GM18508 (cell line): Measurements from ENCODE around the gene CPVL.

Experiments used
- ATAC-seq: cut with Tn5 transposase; IDR thresholded peaks from one replicate; pipeline ENCODE4 v1.9.1; 2021; ENCODE audit warnings: moderate number of reproducible peaks; ENCODE audit not compliant: insufficient read depth, unreplicated experiment

Gene CPVL

GRCh38 chr7:29019387-29019786, 127.0 kb downstream of the CPVL start:
- no peak for ATAC-seq

GRCh38 chr7:29017713-29018112, 128.6 kb downstream of the CPVL start:
- ATAC-seq, result no peak

- ATAC-seq, result no peak
Measured at GRCh38 chr7:29014725-29015124, 131.6 kb downstream of the CPVL start.

- no peak for ATAC-seq
Measured at GRCh38 chr7:29013931-29014330, 132.4 kb downstream of the CPVL start.

- ATAC-seq, result no peak
Measured at GRCh38 chr7:29013082-29013695, 133.1 kb downstream of the CPVL start.

DNA sequence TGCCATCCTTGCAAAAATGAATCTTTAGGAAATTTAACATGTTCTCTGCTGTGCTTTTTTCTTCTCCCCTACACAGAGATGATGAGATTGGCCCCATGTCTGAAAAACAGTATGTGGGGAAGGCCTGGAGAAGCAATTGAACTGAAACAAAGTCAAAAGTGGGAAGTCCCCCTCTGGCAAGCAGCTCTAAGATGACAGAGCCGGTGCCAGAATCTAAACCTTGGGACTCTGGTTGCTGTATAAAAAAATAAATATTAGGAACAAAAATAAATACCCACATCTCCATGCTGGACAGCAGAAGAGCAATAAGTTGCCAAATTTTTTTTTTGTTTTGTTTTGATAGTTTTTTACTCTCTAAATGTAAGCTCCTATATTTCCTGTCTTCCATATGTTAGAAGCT, 136.4 kb downstream of the CPVL start:
- no peak for ATAC-seq

GRCh38 chr7:29008590-29008989, 137.7 kb downstream of the CPVL start:
- no peak for ATAC-seq

GRCh38 chr7:29007127-29007526, 139.2 kb downstream of the CPVL start:
- no peak for ATAC-seq

- ATAC-seq, result no peak
Measured at GRCh38 chr7:29005829-29006228, 140.5 kb downstream of the CPVL start.

- ATAC-seq, result no peak
Measured at GRCh38 chr7:29005406-29005805, 140.9 kb downstream of the CPVL start.

GRCh38 chr7:29003703-29004102, 142.6 kb downstream of the CPVL start:
- no peak for ATAC-seq

DNA sequence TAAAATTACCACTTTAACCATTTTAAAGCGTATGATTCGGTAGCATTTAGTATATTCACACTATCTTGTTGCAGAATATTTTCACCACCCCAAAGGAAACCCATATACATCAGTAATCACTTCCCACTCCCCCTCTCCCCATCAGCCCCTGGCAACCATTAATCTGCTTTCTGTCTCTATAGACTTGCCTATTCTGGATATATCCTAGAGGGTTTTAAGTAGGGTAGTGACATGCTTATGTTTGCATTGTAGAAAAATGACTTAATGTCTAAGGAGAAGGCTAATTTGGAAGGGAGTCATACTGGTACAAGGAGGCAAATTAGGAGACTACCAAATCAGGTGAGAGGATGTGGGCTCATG, 145.6 kb downstream of the CPVL start:
- no peak for ATAC-seq

- ATAC-seq, result no peak
Measured at GRCh38 chr7:28999895-29000716, 146.2 kb downstream of the CPVL start.

DNA sequence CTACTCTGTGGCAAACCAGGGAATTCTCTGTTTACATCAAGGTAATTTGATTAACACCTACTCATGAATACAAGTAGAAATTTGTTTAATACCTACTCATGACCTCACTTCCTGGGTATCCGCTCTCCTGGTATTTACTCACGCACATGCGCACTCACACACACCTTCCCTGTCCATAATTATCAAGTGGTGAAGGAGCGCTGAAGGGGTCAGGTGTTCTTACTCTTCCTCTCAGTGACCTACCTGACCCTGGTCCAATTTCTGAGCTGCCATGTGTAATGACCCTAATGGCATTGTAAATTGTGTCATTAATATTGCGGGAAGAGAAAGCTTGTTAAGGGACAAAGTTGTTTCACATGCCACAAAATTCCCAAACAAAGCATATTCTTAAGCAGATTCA, 146.9 kb downstream of the CPVL start:
- no peak for ATAC-seq

DNA sequence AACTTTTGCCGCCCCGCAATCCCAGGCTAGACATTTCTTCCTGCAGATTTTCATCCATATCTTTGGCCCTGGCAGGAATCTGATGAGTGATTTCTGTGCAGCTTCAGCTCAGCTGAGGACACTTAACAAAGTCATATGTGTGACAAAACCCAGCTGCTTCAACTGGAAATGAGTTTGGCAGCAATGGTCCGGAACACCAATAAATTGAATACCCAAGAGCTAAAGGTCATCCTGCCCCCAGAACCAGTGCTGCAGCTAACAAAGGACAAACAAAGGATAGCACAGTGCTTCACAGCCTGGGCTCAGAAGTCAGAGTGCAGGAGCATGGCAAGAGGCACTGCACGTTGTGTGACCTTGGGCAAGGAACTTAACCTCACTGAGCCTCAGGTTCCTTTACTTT, 148.2 kb downstream of the CPVL start:
- no peak for ATAC-seq

DNA sequence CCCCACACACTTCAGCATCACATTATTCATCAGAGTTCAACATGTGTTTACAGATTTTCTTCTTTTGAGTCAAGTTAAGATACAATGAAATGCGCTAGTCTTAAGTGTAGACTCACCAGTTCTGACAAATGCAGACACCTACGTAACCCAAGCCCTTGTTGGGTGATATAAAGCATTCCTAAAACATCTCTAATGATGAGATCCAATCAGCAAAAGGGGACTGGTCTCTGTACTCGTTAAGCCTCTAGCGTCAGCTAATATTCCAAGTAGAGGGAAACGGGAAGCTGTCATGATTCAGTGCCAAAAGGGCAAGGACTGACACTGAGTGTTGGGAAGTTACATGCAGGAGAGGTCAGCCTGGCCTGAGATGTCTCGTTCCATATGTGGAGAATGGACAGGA, 149.5 kb downstream of the CPVL start:
- ATAC-seq, result no peak

DNA sequence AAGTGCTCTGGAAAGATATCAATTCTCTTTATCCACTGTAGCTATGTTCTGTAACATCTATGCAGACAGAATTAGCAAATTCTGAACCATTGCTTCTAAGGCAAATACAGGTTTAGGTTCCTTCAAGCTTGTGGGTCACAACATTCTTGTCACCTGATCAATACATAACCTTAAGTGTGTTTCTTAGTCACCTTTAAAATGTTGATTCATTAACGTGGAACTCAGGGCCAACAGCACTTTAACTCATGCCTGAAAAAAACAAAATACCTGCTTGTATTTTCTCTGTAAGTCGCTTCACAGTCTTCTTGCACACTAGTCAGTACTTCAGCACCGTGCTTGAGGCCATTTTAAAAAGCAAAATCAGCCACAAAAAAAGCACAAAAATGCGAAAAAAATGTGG, 153.0 kb downstream of the CPVL start:
- ATAC-seq, result no peak

- no peak for ATAC-seq
Measured at GRCh38 chr7:28992798-28993197, 153.5 kb downstream of the CPVL start.

DNA sequence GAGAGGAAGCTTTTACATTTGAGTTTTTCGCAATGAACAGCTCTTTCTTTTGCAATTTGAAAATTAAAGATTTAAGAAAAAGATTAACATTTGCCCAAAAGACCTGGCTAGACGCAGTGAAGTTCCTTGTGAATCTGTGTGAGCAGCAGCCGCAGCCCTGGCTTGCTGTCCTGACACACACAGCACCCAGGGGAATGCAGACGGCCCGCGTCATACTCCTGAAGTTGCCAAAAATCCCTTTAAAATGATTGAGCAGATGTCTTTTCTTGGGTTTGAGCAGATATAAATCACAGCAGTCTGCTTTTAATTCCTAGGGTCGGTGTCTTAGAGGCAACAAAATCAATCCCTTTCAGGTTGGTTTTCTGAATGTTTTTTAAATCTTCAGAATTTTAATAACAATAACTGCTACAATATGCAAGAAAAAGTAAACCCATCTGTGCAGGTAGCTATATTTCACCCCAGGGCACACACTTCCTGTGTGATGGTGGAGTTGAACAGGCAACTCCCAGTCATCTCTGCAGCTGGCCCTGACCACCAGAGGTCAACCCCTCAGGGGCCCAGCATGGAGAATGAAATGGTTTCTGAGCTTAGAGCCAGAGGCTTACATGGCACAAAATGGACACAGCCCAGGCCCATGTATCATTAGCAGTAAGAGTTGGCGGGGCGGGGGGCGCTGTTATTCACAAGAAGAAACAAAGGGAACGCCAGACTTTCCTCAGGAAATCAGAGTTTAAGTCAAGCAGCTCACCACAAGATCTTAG, 156.0 kb downstream of the CPVL start:
- ATAC-seq, result no peak

DNA sequence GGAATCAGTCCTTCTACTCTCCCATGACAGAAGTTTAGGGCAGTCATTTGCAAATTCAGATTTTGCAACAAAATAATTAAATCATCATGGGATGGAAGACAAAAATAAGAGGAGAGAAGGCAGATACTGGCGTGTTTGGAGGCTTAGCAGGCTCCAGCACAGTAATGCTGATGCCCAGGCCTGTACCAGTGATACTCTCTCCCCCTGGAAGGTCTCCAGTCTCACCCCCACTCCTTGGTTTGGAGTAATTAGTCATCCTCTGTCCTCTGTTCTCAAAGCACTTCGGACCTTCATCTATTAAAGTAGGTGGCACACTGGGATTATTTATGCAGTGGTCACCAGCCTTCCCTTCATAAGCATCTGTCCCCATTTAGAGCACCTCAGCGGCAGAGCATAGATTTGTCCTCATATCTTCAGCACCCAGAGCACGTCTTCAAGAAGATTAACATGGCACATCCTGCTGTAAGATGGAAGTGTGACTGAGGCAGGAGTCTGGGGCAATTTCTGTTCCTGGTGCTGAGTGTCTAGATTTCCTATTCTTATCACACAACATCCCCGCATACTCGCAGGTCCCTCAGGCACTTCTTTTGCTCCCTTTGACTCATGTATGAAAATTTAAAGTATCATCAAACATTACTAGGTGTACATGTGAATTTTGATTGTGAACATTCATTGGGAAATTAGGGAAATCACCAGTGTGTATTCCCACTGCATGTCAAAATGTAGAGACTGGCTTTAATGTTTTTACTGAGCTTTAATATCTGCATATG, 156.9 kb downstream of the CPVL start:
- no peak for ATAC-seq

GRCh38 chr7:28988810-28989209, 157.5 kb downstream of the CPVL start:
- no peak for ATAC-seq
